Effector memory CD4-positive, alpha-beta T cell (primary cell): ENCODE measurements around the gene NAALADL2.

Experiments
- DNase-seq, 3 donors: peaks; one replicate each; pipeline ENCODE4 v3.0.0-alpha.2; 2020
- H3K27ac ChIP-seq: 2 replicates; pipeline ENCODE4 v1.7.0; 2013; ENCODE audit warnings: mild to moderate bottlenecking, low read length, moderate library complexity; ENCODE audit not compliant: insufficient read depth, poor library complexity, severe bottlenecking
- H3K27me3 ChIP-seq: replicated peaks from 2 replicates; pipeline ENCODE4 v1.7.0; 2013; ENCODE audit warnings: mild to moderate bottlenecking, low read length; ENCODE audit not compliant: insufficient read depth, control insufficient read depth, poor library complexity, severe bottlenecking
- H3K36me3 ChIP-seq: 2 replicates; pipeline ENCODE4 v1.7.0; 2013; ENCODE audit warnings: mild to moderate bottlenecking, low read length, moderate library complexity; ENCODE audit not compliant: control insufficient read depth, insufficient read depth
- H3K4me1 ChIP-seq: 2 replicates; pipeline ENCODE4 v1.7.0; 2013; ENCODE audit warnings: low read length, mild to moderate bottlenecking; ENCODE audit not compliant: control insufficient read depth, insufficient read depth, poor library complexity, severe bottlenecking
- H3K4me3 ChIP-seq: 2 replicates; pipeline ENCODE4 v1.7.0; 2013; ENCODE audit warnings: low read length, low read depth, mild to moderate bottlenecking; ENCODE audit not compliant: insufficient read depth, poor library complexity, severe bottlenecking
- H3K9me3 ChIP-seq: 2 replicates; pipeline ENCODE4 v1.7.0; 2013; ENCODE audit warnings: mild to moderate bottlenecking, low read length, moderate library complexity; ENCODE audit not compliant: control insufficient read depth

NAALADL2 gene

GRCh38 chr3:174883881-174884675 is 24.9 kb downstream of the NAALADL2 start:
- H3K36me3 ChIP-seq: no peaks in the 10 kb centered on the region
- no peak overlapping the region for H3K27ac ChIP-seq
- no peak for DNase-seq
- no peak overlapping the region for H3K4me3 ChIP-seq
- no peaks in the 10 kb centered on the region for H3K27me3 ChIP-seq
- H3K9me3 ChIP-seq: no peaks in the 10 kb centered on the region
- no peaks in the 10 kb centered on the region for H3K4me1 ChIP-seq

GRCh38 chr3:174884776-174885568 is 25.8 kb downstream of the NAALADL2 start:
- H3K9me3 ChIP-seq: no peaks in the 10 kb centered on the region
- no peaks in the 10 kb centered on the region for H3K4me1 ChIP-seq
- no peaks in the 10 kb centered on the region for H3K27me3 ChIP-seq
- H3K36me3 ChIP-seq: no peaks in the 10 kb centered on the region
- no peak overlapping the region for H3K4me3 ChIP-seq
- H3K27ac ChIP-seq: no peak overlapping the region
- DNase-seq: no peak

- Histone ChIP-seq H3K27ac (no peak overlapping the region), H3K4me1 (no peaks in the 10 kb centered on the region), H3K9me3 (no peaks in the 10 kb centered on the region), H3K36me3 (no peaks in the 10 kb centered on the region), H3K4me3 (no peak overlapping the region), H3K27me3 (no peaks in the 10 kb centered on the region)
- no peak for DNase-seq
Measured at GRCh38 chr3:174891524-174892203, 32.5 kb downstream of the NAALADL2 start.

- DNase-seq: no peak
- Histone ChIP-seq H3K27me3 (no peaks in the 10 kb centered on the region), H3K36me3 (no peaks in the 10 kb centered on the region), H3K9me3 (no peaks in the 10 kb centered on the region), H3K4me1 (no peaks in the 10 kb centered on the region), H3K27ac (no peak overlapping the region), H3K4me3 (no peak overlapping the region)
Measured at GRCh38 chr3:174907027-174907426, 47.9 kb downstream of the NAALADL2 start.

- H3K4me1 ChIP-seq: no peaks in the 10 kb centered on the region
- H3K27me3 ChIP-seq: no peaks in the 10 kb centered on the region
- no peak overlapping the region for H3K4me3 ChIP-seq
- no peak overlapping the region for H3K27ac ChIP-seq
- H3K36me3 ChIP-seq: no peaks in the 10 kb centered on the region
- no peaks in the 10 kb centered on the region for H3K9me3 ChIP-seq
- no peak for DNase-seq
Measured at GRCh38 chr3:174907628-174908407, 48.7 kb downstream of the NAALADL2 start.

- DNase-seq: no peak
- no peaks in the 10 kb centered on the region for H3K9me3 ChIP-seq
- H3K4me3 ChIP-seq: no peak overlapping the region
- H3K4me1 ChIP-seq: no peaks in the 10 kb centered on the region
- no peaks in the 10 kb centered on the region for H3K36me3 ChIP-seq
- H3K27ac ChIP-seq: no peak overlapping the region
- H3K27me3 ChIP-seq: no peaks in the 10 kb centered on the region
Measured at GRCh38 chr3:174931473-174932353, 72.6 kb downstream of the NAALADL2 start.

- no peak overlapping the region for H3K4me3 ChIP-seq
- H3K9me3 ChIP-seq: no peaks in the 10 kb centered on the region
- no peak for DNase-seq
- no peak overlapping the region for H3K27ac ChIP-seq
- H3K27me3 ChIP-seq: no peaks in the 10 kb centered on the region
- no peaks in the 10 kb centered on the region for H3K36me3 ChIP-seq
- H3K4me1 ChIP-seq: no peaks in the 10 kb centered on the region
Measured at GRCh38 chr3:174936590-174936989, 77.5 kb downstream of the NAALADL2 start.

GRCh38 chr3:174937478-174937877 is 78.3 kb downstream of the NAALADL2 start:
- Histone ChIP-seq H3K9me3 (no peaks in the 10 kb centered on the region), H3K27ac (no peak overlapping the region), H3K36me3 (no peaks in the 10 kb centered on the region)

GRCh38 chr3:174938102-174938501 is 79.0 kb downstream of the NAALADL2 start:
- Histone ChIP-seq H3K36me3 (no peaks in the 10 kb centered on the region), H3K27me3 (no peaks in the 10 kb centered on the region), H3K4me1 (no peaks in the 10 kb centered on the region), H3K4me3 (no peak overlapping the region), H3K9me3 (no peaks in the 10 kb centered on the region), H3K27ac (no peak overlapping the region)
- DNase-seq: no peak

More at GRCh38 chr3:174937478-174937877, 78.3 kb downstream of the NAALADL2 start:
- Histone ChIP-seq H3K4me3 (no peak overlapping the region), H3K27me3 (no peaks in the 10 kb centered on the region), H3K4me1 (no peaks in the 10 kb centered on the region)
- no peak for DNase-seq
